HG03025 (cell line): Measurements from ENCODE around the gene SDHB.

Source experiments
- ATAC-seq: cut with Tn5 transposase; IDR thresholded peaks from one replicate; pipeline ENCODE4 v1.9.1; 2021; ENCODE audit warnings: mild to moderate bottlenecking, moderate library complexity; ENCODE audit not compliant: unreplicated experiment, low FRiP score

SDHB gene

GRCh38 chr1:17052641-17053040 lies 1.2 kb downstream of the SDHB start:
- no peak for ATAC-seq

- ATAC-seq, result no peak
Measured at GRCh38 chr1:17052038-17052437, 1.8 kb downstream of the SDHB start.

GRCh38 chr1:17047924-17048323 lies 5.9 kb downstream of the SDHB start:
- no peak for ATAC-seq

GRCh38 chr1:17046334-17046657 lies 7.5 kb downstream of the SDHB start:
- ATAC-seq, result no peak

- ATAC-seq, result no peak
Measured at GRCh38 chr1:17045634-17046333, 8.0 kb downstream of the SDHB start.

- no peak for ATAC-seq
Measured at GRCh38 chr1:17045150-17045549, 8.7 kb downstream of the SDHB start.

- ATAC-seq, result no peak
Measured at GRCh38 chr1:17043676-17044075, 10.2 kb downstream of the SDHB start.

- no peak for ATAC-seq
Measured at GRCh38 chr1:17040135-17040534, 13.7 kb downstream of the SDHB start.

- no peak for ATAC-seq
Measured at GRCh38 chr1:17039522-17039921, 14.3 kb downstream of the SDHB start.

- ATAC-seq, result no peak
Measured at GRCh38 chr1:17033481-17033880, 20.4 kb downstream of the SDHB start.

- ATAC-seq, result no peak
Measured at GRCh38 chr1:17032741-17033140, 21.1 kb downstream of the SDHB start.

- no peak for ATAC-seq
Measured at GRCh38 chr1:17031436-17031835, 22.4 kb downstream of the SDHB start.

GRCh38 chr1:17030206-17030605 lies 23.6 kb downstream of the SDHB start:
- ATAC-seq, result no peak

GRCh38 chr1:17028662-17029188 lies 25.1 kb downstream of the SDHB start:
- ATAC-seq, result no peak

- no peak for ATAC-seq
Measured at GRCh38 chr1:17027900-17028299, 25.9 kb downstream of the SDHB start.

GRCh38 chr1:17027403-17027802 lies 26.4 kb downstream of the SDHB start:
- ATAC-seq, result no peak

- no peak for ATAC-seq
Measured at GRCh38 chr1:17024721-17025120, 29.1 kb downstream of the SDHB start.

GRCh38 chr1:17023573-17023972 lies 30.3 kb downstream of the SDHB start:
- no peak for ATAC-seq

GRCh38 chr1:17023102-17023501 lies 30.7 kb downstream of the SDHB start:
- ATAC-seq, result no peak

- ATAC-seq, result no peak
Measured at GRCh38 chr1:17021896-17022295, 31.9 kb downstream of the SDHB start.

GRCh38 chr1:17020502-17020901 lies 33.3 kb downstream of the SDHB start:
- no peak for ATAC-seq

- ATAC-seq, result no peak
Measured at GRCh38 chr1:17018849-17019248, 35.0 kb downstream of the SDHB start.

- no peak for ATAC-seq
Measured at GRCh38 chr1:17017435-17017834, 36.4 kb downstream of the SDHB start.
